ENCODE measurements around the gene CEP97.

CEP97 gene

GRCh38 chr3:101722394-101723173 lies 1.8 kb upstream of the CEP97 start:
- H3K9me2 ChIP-seq (replicated peaks; ENCODE audit: control insufficient read depth, low read length), result no peaks in the 10 kb centered on the region

GRCh38 chr3:101725194-101725889 lies 928 bp downstream of the CEP97 start:
- peak overlapping the region; percentile 84 for H3K4me3 ChIP-seq (ENCODE audit: low read length)
- H3K79me2 ChIP-seq (ENCODE audit: control insufficient read depth, low read length), result peaks cover 24% of the 10 kb centered on the region
- no peaks in the 10 kb centered on the region for H4K20me1 ChIP-seq (ENCODE audit: control insufficient read depth, insufficient read depth, low read depth, low read length)
- no peaks in the 10 kb centered on the region for H3K9me2 ChIP-seq (replicated peaks; ENCODE audit: control insufficient read depth, low read length)
- peak overlapping the region; percentile 67 for H3K4me2 ChIP-seq (ENCODE audit: low read length)
- H3K9me3 ChIP-seq (ENCODE audit: control insufficient read depth, insufficient read depth, low read length), result no peaks in the 10 kb centered on the region
- peak overlapping the region; percentile 70 for H3K27ac ChIP-seq (ENCODE audit: low read depth, low read length)
- H3K27me3 ChIP-seq (ENCODE audit: control insufficient read depth, low read length), result no peaks in the 10 kb centered on the region
- H3K36me3 ChIP-seq (ENCODE audit: control insufficient read depth, low read length), result peaks cover 54% of the 10 kb centered on the region
- H3K4me1 ChIP-seq (ENCODE audit: control insufficient read depth, low read length), result peaks cover 43% of the 10 kb centered on the region
- peaks cover 20% of the 10 kb centered on the region for H3F3A ChIP-seq (ENCODE audit: control insufficient read depth, insufficient read depth)
- TF ChIP-seq CTCF (IDR thresholded peaks at IDR 0.05; ENCODE audit: low read depth, low read length, poor library complexity, severe bottlenecking), result no peak
- no peak for TF ChIP-seq EZH2phosphoT487 (IDR thresholded peaks at IDR 0.05; ENCODE audit: borderline replicate concordance, low read length)

More at GRCh38 chr3:101722394-101723173, 1.8 kb upstream of the CEP97 start:
- Histone ChIP-seq H3K27me3 (ENCODE audit: control insufficient read depth, low read length) (no peaks in the 10 kb centered on the region), H3K79me2 (ENCODE audit: control insufficient read depth, low read length) (peaks cover 24% of the 10 kb centered on the region), H3K27ac (ENCODE audit: low read depth, low read length) (peak overlapping the region; percentile 81), H3K36me3 (ENCODE audit: control insufficient read depth, low read length) (peaks cover 29% of the 10 kb centered on the region), H3K9me3 (ENCODE audit: control insufficient read depth, insufficient read depth, low read length) (no peaks in the 10 kb centered on the region), H3K4me1 (ENCODE audit: control insufficient read depth, low read length) (peaks cover 48% of the 10 kb centered on the region), H3F3A (ENCODE audit: control insufficient read depth, insufficient read depth) (peaks cover 20% of the 10 kb centered on the region), H4K20me1 (ENCODE audit: control insufficient read depth, insufficient read depth, low read depth, low read length) (no peaks in the 10 kb centered on the region), H3K4me2 (ENCODE audit: low read length) (peak overlapping the region; percentile 89), H3K4me3 (ENCODE audit: low read length) (peak overlapping the region; percentile 68)
- TF ChIP-seq EZH2phosphoT487 (IDR thresholded peaks at IDR 0.05; ENCODE audit: borderline replicate concordance, low read length) (no peak), CTCF (IDR thresholded peaks at IDR 0.05; ENCODE audit: low read depth, low read length, poor library complexity, severe bottlenecking) (no peak)

- no peaks in the 10 kb centered on the region for H3K9me3 ChIP-seq (ENCODE audit: control insufficient read depth, insufficient read depth, low read length)
- H3K36me3 ChIP-seq (ENCODE audit: control insufficient read depth, low read length), result peaks cover 60% of the 10 kb centered on the region
- H3K4me1 ChIP-seq (ENCODE audit: control insufficient read depth, low read length), result peaks cover 37% of the 10 kb centered on the region
- H3K4me2 ChIP-seq (ENCODE audit: low read length), result peak overlapping the region; percentile 67
- H3K79me2 ChIP-seq (ENCODE audit: control insufficient read depth, low read length), result peaks cover 24% of the 10 kb centered on the region
- H3K27ac ChIP-seq (ENCODE audit: low read depth, low read length), result peak overlapping the region; percentile 70; the same call in 1 of the 2 replicates
- peak overlapping the region; percentile 84 for H3K4me3 ChIP-seq (ENCODE audit: low read length)
- peaks cover 19% of the 10 kb centered on the region for H3F3A ChIP-seq (ENCODE audit: control insufficient read depth, insufficient read depth)
- H3K9me2 ChIP-seq (replicated peaks; ENCODE audit: control insufficient read depth, low read length), result no peaks in the 10 kb centered on the region
- TF ChIP-seq EZH2phosphoT487 (IDR thresholded peaks at IDR 0.05; ENCODE audit: borderline replicate concordance, low read length), result no peak
- TF ChIP-seq CTCF (IDR thresholded peaks at IDR 0.05; ENCODE audit: low read depth, low read length, poor library complexity, severe bottlenecking), result no peak
- no peaks in the 10 kb centered on the region for H3K27me3 ChIP-seq (ENCODE audit: control insufficient read depth, low read length)
- H4K20me1 ChIP-seq (ENCODE audit: control insufficient read depth, insufficient read depth, low read depth, low read length), result no peaks in the 10 kb centered on the region
Observed at GRCh38 chr3:101725890-101726275, 1.5 kb downstream of the CEP97 start.

All from DOHH2 (cell line).